IPS DF 19.7 (cell line): ENCODE measurements around the gene DIDO1.
A peak's percentile ranks its signal among the peaks of the same experiment; 100 is the strongest.
"Not testable (repeated sequence)": the region's sequence is repeated elsewhere in the genome, so short reads cannot be mapped to it uniquely, and the experiment has no call there.

Experiments
- DNase-seq: peaks from one replicate; pipeline ENCODE4 v3.0.0-alpha.2; 2013; ENCODE audit warnings: low read depth, low spot score

Gene DIDO1

DNA sequence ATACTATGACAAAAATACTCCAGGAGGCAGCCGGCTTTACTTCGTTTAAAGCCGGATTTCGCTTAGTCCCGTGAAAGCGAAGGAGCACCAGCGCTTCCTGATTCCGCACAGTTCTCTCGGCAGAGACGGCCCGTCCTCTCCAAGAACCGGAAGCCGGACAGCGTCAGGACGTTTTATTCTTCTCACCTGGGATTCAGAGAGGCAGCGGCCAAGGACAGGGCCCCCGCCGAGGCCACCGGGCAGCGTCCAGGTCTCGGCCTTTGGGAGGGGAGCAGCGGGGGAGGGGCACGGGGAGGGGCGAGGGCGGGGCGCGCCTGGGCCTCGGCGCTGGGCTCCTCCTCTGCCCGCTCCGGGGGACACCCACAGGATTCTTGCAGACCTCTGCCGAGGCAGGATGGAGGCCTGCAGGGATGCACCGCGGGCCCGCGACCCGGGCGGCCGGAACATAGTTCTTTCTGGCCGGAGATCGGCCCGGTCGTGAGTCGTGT lies 2.8 kb upstream of the DIDO1 start:
- DNase-seq, result peak; percentile 78

DNA sequence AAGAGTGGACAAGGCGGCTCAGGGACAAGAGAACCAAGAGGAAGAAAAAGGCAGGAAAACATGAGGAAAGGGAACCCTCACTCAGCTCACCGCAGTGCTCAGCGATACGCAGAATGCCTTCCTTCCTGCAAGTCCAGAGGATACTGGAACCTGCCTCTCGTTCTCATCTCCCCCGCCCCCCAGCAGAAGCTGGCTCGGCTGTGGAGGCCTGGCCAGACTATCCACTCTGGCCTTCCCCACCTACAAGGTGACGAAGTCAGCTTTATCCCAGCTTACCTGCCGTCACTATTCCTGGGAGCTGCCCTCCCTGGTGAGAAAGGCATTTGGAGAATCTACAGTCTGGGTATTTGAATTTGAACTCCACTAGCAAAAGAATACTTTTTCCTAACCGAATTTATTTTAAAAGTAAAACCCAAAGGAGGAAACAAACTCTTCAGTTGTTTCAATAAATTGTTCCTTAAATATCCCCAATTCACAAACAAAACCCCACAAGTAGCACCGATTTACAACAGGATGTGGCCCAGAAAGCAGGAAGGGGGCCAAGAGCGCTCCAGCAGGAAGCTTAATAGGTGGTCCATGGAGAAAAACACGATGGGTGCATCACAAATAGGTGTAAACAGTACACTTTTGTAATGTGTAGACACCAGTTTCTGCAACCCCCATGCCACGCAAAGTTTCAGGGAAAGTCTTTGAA lies 2.1 kb upstream of the DIDO1 start:
- DNase-seq, result peak; percentile 80

DNA sequence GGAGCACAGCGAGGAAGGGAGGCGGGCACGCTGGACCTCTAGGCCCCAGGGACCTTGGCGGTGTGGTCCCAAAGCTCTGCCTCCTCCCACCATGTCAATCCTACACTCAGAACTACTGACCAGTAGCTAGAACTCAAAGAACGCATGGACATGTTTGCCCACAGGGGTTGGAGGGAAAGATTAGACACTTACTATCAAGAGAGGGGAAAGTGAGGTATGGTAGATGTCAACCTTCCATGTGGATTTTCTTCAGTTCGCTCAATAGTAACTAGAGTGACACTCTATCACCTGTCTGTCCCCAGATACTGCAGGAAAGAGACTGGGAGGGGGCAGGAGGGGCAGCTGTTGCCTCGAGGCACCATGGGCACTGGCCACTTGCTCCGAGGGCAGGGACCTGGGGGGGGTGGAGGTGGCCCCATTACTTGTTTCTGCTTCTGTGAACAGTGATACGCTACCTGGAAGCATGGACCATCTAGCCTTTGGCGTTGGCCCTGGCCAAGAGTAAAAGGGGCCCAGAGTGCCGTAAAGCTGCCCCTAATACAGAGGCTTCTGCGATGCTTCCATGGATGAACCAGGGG lies 912 bp upstream of the DIDO1 start:
- DNase-seq, result no peak

DNA sequence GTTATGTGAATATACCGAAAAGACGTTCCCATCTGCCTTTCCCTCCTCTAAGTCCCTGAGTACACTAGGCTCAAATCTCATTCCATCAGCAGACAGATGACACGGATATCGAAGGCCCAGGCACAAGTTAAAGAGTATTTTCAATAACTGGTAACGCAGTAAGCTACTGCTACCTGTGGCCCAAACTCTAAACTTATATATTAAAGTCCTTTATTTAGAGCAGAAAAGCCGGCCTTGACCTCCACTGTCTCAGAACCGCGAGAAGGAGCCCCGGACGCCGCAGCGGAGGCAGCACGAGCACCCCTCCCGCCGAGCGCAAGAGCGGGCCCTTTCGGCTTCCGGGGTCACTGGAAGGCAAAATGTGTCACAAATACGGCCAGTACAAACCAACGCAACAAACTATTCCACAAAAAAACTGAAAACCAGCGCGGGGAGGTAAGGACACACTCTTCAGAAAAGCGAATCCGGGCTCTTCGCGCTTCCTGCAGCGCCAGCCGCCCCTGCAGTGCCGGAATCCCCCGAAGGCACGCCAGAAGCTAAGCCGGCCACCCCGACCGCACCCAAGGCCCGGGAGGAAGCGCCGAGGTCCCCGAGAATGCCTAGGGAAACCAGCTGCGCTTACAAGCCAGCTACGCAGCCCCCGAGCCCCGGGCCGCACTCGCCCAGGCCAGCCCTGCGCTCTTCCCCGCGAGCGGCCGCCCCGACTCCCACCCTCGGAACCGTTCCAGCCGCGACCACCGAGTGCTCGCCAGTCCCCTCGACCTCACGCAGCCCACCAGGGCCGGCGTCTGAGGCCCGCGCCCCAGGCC lies 681 bp downstream of the DIDO1 start:
- DNase-seq, result no peak

DNA sequence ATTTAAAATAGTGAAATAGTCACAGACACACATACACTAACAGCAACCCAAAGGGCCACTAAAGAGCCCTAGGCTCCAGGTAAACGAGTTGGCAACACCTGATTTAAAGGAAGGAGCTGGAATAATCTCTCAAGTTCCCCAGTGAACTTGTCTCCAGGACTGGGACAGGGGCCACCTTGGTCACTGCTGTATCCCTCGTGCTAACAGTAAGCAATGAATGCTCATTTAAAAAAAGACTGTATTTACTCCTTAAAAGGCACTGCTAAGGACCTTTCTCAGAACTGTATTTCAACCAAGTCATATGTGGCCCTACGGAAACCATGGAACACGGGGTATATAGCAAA lies 1.3 kb downstream of the DIDO1 start:
- DNase-seq, result no peak

DNA sequence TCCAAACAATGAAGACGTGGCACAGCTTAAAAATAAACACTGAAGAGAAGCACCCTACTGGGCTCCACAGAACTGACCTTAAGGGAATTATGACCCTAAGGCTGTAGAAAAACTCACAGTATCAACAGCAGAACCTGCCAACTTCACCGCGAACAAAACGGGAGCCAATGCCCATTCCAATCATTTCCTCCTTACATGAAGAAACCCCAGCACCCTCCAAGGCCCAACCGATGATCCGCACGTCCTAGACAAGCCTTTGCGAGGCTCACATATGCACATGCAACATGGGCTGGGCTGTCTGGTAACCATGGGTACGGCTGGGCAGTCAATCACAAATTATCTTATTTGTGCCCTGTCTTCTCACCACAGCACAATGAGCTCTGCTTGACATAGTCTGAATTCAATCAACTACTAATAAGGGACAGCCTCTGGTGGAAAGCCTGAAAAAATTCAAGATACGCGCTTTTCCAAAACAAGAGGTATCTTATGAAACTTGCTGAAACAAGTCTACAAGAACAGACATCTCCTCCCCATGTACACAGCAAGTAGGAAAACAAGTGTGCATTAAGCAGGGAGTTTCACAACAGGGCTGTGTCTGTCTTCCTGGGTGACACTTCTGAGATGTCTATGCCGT lies 1.7 kb downstream of the DIDO1 start:
- DNase-seq, result no peak

DNA sequence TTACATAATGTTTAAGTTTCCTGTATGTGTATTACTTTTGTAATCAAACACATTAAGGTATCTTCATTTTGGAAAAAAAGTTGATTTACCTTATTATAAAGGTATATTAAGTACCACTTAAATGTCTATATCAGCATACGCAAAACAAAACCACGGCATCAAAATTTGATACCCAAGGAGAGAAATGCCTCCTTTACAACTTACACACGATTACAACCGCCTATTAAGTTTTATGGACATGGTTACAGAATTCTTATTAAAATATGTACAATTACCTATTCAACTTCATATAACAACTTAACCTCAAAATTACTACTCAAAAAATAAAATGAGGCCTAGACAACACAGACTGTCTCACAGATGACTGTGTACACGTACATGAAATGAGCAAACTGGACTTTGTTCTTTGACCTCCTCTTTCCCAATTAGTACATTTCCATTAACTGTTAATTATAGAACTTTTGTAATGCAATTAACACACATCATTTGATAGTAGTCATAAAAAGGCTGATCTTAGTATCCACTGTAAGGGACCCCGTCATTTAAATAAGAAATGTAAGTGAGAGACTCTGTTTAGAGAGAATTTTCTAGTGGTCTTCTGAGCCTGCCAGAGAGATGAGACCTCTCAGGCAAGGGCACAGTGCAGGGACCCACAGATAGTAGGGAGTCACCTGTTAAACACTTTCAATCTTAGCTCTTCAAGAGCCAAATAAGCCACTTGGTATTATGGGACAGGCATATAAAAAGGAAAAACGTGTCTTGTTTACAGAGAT lies 2.5 kb downstream of the DIDO1 start:
- no peak for DNase-seq

DNA sequence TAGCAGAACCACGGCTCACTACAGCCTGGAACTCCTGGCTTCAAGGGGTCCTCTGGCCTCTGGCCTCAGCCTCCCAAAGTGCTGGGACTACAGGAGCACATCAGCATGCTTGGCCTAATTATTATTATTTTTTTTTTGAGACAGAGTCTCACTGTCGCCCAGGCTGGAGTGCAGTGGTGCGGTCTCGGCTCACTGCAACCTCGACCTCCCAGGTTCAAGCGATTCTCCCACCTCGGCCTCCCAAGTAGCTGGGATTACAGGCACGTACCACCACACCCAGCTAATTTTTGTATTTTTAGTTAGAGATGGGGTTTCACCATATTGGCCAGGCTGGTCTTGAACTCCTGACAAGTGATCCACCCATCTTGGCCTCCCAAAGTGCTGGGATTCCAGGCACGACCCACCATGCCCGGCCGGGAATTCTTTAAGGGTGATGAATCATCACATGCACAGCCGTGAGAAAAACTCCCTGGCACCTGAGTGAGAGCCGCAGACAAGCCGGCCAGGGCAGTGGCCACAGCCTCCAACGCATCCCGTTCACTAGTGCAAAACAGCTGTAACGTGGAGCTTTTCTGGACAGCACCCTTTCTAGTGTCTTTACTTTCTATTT lies 3.1 kb downstream of the DIDO1 start:
- not testable (repeated sequence) for DNase-seq

DNA sequence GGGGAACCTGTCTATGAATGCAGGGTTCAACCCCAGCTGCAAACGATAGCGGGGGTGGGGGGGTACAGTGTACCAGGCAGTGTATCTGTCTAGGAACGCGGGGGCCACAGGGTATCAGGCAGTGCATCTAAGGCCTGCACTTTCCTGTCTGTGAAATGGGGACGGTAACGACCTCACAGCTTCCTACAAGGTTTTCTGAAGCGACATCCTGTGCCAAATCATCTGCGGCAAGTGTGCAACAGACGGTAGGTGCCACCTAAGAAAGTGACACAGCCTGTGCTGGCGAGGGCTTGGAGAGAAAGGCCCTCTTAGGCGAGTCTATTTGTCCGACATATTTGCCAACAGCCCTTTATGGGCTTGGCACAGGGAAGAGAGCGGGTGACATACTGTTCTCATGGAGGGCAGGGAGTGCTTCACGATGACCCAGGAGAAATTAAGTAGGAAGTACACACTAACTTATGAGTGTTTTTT lies 3.8 kb downstream of the DIDO1 start:
- no peak for DNase-seq

DNA sequence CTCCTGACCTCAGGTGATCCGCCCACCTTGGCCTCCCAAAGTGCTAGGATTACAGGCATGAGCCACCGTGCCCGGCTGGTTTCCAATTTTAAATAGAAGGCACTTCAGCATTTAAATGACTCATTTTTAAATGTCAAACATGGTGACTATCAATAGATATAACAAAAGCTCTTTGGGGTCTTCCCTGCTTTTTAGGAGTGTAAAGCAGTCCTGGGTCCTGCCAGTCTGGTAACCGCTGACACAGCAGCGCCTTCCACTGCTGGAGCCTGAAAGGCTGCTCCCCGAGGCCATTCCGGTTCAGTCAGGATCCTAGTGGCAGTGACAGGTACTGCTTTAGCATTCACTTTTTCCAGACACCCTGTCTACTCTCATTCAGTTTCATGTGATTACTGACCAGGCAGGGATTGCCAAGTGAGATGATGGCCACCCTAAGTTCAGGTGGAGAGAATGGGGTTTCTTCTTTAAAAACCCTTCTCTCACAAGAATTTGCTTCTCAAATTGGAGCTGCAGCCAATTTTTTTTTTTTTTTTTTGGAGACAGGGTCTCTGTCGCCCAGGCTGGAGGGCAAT lies 5.1 kb downstream of the DIDO1 start:
- DNase-seq, result no peak

DNA sequence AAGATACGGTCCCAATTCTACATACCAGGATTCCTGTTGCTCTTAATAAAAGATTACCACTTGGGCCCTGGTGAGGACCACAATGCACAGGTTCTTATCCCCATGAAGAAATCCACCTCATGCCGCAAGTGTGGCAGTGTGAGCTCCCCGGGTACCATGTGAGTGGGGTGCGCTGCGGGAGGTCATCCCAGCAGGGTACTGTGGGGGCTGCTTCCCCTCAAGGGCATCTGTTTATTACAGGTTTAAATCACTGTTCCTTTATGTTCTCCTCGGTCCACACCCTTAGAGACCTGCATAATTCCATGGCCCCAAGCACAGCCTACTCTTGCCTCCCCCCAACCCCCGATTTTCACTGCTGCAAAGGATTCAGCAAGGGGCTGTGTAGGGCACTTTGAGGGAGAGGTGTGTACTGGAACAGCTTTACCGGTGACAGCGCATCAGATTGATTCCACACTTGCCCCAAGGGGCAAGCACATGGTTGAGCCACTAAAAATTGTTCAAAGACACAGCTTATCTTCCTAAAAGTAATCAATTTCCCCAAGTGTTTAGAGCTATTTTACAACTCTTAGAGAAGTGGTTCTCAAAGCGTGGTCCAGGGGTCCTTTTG lies 6.2 kb downstream of the DIDO1 start:
- DNase-seq, result no peak

DNA sequence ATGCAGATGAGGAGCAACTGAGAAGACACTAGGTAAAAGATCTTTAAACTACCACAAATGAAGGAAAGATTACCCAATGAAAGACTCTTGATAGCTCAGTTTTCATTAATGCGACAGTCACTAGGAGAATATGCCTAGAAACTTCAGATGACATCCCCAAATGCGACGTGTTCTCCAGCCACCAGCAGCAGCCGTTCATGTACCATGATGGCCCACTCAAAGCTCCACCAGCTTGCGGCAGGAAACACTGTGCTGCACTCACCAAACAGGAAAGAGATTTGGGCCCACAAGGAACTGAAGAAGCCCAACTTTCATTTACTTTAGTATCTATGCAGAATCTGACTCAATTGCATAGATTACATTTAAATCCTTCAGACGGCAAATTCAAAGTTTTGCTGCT lies 7.5 kb downstream of the DIDO1 start:
- no peak for DNase-seq

DNA sequence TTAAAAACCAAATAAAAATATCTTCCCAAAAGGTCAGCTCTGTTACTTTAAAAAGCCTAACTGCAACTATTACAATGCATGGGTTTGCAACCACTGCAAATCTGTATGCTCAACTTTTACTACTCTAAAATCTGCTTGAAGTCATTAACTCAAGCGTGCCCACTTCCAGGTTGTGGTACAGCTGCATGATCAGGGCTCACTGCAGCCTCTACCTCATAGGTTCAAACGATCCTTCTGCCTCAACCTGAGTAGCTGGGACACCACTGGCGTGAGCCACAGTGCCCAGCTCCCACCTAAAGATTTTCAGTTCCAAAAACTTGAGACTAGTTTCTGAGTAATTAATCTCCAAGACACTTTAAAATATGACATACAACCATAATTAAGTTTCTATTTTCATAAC lies 8.2 kb downstream of the DIDO1 start:
- DNase-seq, result no peak

DNA sequence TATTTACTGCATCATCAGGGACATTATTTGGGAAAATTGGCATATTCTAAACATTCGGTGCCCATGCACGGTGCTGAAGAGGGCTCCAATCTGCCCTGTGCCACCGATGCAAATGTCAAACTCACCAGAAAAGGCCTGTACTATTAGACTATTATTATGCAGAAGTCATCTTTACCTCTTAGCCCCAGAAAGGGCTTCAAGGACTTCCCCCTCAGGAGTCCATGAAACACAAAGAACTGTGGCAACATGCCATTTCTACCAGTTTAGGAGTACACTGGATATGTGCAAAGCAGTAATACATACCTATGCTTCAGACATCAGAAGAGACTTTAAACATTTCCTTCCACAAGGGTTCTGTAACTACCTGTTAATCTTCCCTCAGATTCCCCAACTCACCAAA lies 8.6 kb downstream of the DIDO1 start:
- DNase-seq, result no peak

DNA sequence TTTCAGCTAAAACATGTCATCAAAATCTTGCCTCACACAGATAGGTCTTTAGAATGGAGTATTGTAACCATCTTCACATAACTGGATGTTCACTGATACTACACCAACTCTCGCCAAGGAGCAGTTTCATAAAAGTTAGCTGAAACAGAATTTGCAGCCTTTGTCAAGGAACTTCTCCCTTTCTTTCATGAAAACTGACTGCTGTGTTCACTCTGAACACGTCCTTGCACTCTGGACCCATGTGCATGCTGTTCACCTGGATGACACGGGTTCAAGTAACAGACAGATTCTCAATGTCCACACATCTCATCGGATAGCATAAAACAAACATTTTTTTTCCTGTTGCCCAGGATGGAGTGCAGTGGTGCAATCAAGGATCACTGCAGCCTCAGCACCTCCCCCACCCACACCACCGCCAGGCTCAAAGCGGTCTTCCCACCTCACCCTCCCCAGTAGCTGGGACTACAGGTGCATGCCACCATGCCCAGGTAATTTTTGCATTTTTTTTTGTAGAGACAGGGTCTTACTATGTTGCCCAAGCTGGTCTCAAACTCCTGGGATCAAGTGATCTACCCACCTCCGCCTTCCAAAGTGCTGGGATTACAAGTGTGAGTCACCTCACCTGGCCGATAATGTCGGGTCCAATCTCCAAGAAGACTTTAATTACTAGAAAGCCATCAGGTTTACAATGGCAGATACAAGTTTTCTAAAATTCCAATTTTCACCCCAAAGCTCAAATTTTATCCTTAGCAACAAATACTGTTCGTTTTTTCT lies 9.4 kb downstream of the DIDO1 start:
- no peak for DNase-seq

DNA sequence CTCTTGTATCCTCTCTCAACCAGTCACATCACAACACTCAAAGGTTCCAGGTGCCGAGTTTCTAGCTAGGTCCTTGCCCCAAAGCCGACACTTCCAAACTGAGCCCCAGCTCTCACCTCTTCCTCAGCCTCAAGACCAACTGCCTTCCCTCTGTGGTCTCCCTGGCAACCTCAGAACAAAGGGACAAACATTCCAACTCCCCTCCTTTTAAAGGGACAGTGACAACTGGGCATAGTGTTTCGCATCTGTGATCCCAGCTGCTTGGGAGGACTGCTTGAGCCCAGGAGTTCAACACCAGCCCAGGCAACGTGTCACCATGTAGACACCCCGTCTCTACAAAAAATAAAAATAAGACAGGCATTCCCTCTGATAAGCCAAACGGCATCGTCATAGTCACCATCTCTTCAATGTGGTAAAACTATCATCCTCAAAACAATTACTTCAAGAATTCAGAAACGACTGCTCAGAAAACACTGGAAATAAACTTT lies 11.3 kb downstream of the DIDO1 start:
- DNase-seq, result peak; percentile 68

DNA sequence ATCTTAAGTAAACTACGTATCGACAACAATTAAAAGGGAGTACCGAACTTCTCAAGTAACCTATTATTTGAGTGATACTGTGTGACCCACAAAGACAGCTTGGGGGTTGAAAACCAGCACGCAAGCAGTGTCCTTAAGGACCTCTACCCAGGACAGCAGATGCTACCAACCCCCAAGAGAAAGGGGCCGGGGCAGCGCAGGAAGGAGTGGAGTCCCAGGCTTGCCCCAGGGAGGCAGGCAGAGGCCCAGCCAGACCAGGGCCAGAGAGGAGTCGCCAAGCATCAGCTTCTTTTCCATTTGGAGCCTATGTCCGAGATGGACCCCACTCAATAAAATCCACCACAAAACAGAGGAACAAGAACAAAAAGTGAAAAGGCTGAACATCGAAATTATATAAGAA lies 11.9 kb downstream of the DIDO1 start:
- no peak for DNase-seq

DNA sequence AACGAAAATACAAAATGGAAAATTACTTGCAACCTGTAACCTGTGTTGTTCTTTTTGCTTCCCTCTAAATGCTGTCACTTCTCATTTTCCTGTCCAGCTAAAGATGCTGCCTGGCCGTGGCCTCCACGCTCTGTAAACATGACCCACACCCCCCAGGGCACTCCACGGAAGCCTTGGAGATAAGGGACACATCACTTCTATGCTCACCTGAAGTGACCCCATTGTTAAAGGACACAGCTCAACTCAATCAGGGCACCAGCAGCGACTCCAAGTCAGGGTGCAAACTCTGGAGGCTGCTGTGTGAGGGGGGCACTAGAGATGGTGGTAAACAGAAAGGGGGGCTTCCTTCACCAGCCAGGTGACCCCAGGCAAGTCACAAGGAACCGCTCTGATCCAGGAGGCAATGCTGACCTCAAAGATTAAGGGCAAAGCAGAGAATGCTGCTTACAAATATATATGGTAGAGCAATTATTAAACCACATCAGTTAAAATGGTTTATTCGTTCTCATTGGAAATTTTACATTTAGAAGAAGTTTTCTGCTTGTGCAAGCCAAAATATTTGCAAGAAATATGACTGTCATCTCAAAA lies 13.2 kb downstream of the DIDO1 start:
- no peak for DNase-seq

DNA sequence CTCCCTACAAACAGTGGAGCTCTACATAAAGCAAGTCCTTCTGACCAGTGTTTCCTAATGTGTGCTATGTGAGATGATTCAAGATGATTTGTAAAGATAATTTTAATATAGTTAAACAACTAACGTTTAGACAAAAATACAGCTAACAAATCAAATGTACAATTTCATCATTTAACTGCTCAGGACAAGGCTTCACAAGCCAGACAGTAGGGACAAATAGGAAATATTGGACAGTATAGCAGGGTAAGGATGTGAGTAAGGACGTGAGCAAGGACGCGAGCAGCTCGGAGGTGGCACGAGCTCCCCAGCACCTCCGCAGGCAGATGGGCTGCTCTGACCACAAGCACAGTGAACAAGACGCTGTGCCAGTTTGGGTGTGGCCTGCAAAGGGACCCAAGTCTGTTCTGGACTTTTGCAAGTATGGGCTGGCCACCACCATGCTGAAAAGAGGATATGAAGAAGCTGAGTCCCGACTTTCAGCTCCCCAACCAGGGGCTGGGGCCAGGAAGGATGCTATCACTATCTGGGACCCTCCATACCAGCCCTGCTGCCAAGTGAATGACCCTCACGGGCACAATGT lies 14.5 kb downstream of the DIDO1 start:
- DNase-seq, result no peak
